ENCODE measurements around the gene CARD8. TPM values are rescaled to one million over a fixed set of nuclear protein-coding genes. Genes with fewer than 3 reads are reported as not detected.

The CARD8 gene
- polyA plus RNA-seq, 1 donor from 2014 or later: 23.0 TPM

DNA sequence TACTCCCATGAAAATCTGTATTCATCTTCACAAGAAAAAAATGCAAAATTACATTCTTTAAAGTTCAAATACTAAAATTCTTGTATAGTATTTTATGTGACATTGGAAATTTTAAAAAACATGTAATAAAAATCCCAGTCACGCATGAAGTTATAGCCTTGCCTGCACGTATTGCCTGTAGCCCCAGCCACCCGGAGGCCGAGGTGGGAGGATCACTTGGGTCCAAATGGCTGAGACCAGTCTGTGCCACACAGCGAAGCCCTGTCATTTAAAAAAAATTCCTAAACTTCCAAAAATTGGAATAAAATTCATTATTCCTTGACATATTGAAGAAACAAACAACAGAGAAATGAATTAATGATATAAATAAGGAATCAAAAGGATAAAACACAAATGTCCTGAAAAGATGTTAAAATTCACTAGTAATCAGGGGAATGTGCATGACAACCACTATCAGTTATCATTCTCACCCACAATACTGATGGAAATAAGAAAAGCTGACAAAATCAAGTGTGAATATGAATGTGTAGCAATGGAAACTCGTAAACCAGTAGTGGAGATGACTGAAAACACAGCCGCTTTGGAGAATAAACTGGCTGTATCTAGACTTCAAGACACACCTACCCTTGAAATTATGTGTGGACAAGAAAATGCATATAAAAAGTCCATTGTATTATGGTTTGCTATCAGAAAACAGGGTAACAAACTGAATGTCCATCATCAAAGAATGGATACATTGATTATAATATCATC is 7.5 kb downstream of the CARD8 start:
- Histone ChIP-seq H3K79me2 (replicated peaks; ENCODE audit: insufficient read depth, low read length) (no peaks in the 10 kb centered on the region), H3K4me2 (ENCODE audit: low read length) (no peak overlapping the region), H3K27ac (ENCODE audit: low read length) (no peak overlapping the region), H3K9me3 (ENCODE audit: low read length) (no peaks in the 10 kb centered on the region), H2AFZ (ENCODE audit: low read depth, low read length) (no peak overlapping the region), H3K9me2 (ENCODE audit: insufficient read depth, low read length) (no peaks in the 10 kb centered on the region), H3F3A (ENCODE audit: insufficient read depth, low read length, poor library complexity, severe bottlenecking) (no peaks in the 10 kb centered on the region), H3K27me3 (ENCODE audit: insufficient read depth, low read depth, low read length) (no peaks in the 10 kb centered on the region), H3K9ac (ENCODE audit: low read length) (no peak overlapping the region), H4K20me1 (ENCODE audit: insufficient read depth) (no peaks in the 10 kb centered on the region), H3K36me3 (ENCODE audit: insufficient read depth, low read length) (no peaks in the 10 kb centered on the region), H3K4me3 (ENCODE audit: low read length) (no peak overlapping the region)
- TF ChIP-seq MXI1 (conservative IDR thresholded peaks at IDR 0.05; ENCODE audit: poor library complexity, severe bottlenecking) (no peak), POLR2AphosphoS5 (IDR thresholded peaks at IDR 0.05) (no peak)
- TF ChIP-seq, protein P1, sequence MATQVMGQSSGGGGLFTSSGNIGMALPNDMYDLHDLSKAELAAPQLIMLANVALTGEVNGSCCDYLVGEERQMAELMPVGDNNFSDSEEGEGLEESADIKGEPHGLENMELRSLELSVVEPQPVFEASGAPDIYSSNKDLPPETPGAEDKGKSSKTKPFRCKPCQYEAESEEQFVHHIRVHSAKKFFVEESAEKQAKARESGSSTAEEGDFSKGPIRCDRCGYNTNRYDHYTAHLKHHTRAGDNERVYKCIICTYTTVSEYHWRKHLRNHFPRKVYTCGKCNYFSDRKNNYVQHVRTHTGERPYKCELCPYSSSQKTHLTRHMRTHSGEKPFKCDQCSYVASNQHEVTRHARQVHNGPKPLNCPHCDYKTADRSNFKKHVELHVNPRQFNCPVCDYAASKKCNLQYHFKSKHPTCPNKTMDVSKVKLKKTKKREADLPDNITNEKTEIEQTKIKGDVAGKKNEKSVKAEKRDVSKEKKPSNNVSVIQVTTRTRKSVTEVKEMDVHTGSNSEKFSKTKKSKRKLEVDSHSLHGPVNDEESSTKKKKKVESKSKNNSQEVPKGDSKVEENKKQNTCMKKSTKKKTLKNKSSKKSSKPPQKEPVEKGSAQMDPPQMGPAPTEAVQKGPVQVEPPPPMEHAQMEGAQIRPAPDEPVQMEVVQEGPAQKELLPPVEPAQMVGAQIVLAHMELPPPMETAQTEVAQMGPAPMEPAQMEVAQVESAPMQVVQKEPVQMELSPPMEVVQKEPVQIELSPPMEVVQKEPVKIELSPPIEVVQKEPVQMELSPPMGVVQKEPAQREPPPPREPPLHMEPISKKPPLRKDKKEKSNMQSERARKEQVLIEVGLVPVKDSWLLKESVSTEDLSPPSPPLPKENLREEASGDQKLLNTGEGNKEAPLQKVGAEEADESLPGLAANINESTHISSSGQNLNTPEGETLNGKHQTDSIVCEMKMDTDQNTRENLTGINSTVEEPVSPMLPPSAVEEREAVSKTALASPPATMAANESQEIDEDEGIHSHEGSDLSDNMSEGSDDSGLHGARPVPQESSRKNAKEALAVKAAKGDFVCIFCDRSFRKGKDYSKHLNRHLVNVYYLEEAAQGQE (IDR thresholded peaks at IDR 0.05; ENCODE audit: borderline replicate concordance): no peak

DNA sequence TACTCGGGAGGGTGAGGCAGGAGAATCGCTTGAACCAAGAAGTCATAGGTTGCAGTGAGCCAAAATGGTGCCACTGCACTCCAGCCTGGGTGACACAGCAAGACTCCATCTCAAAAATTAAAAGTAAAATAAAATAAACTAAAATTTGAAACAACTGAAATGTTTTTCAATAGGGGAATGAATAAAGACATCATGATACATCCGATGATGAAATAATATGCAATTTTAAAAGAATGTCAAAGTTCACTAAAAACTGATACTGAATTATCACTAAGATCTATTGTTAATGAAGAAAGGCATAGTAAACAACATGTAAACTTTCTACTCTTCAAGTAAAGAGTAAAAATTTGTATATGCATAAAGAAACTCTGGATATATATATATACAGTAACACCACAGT is 8.5 kb downstream of the CARD8 start:
- Histone ChIP-seq H3K36me3 (ENCODE audit: insufficient read depth, low read length) (no peaks in the 10 kb centered on the region), H3K79me2 (replicated peaks; ENCODE audit: insufficient read depth, low read length) (no peaks in the 10 kb centered on the region), H3K27ac (ENCODE audit: low read length) (no peak overlapping the region), H3K4me3 (ENCODE audit: low read length) (no peak overlapping the region), H3K9ac (ENCODE audit: low read length) (no peak overlapping the region), H3F3A (ENCODE audit: insufficient read depth, low read length, poor library complexity, severe bottlenecking) (no peaks in the 10 kb centered on the region), H4K20me1 (ENCODE audit: insufficient read depth) (no peaks in the 10 kb centered on the region), H2AFZ (ENCODE audit: low read depth, low read length) (no peak overlapping the region), H3K4me2 (ENCODE audit: low read length) (no peak overlapping the region), H3K27me3 (ENCODE audit: insufficient read depth, low read depth, low read length) (no peaks in the 10 kb centered on the region), H3K9me3 (ENCODE audit: low read length) (no peaks in the 10 kb centered on the region), H3K9me2 (ENCODE audit: insufficient read depth, low read length) (no peaks in the 10 kb centered on the region)
- TF ChIP-seq, protein P1 (IDR thresholded peaks at IDR 0.05; ENCODE audit: borderline replicate concordance): no peak
- TF ChIP-seq TAF1 (IDR thresholded peaks at IDR 0.05; ENCODE audit: low read depth) (no peak), MXI1 (conservative IDR thresholded peaks at IDR 0.05; ENCODE audit: poor library complexity, severe bottlenecking) (no peak), RAD21 (conservative IDR thresholded peaks at IDR 0.05) (no peak), SMC3 (conservative IDR thresholded peaks at IDR 0.05; ENCODE audit: poor library complexity) (no peak), EP300 (conservative IDR thresholded peaks at IDR 0.05; ENCODE audit: poor library complexity, severe bottlenecking) (no peak), EZH2 (IDR thresholded peaks at IDR 0.05; ENCODE audit: borderline replicate concordance, insufficient read depth, low read length, poor library complexity, severe bottlenecking) (no peak), POLR2AphosphoS5 (IDR thresholded peaks at IDR 0.05) (no peak)
- TF ChIP-seq, protein P2, sequence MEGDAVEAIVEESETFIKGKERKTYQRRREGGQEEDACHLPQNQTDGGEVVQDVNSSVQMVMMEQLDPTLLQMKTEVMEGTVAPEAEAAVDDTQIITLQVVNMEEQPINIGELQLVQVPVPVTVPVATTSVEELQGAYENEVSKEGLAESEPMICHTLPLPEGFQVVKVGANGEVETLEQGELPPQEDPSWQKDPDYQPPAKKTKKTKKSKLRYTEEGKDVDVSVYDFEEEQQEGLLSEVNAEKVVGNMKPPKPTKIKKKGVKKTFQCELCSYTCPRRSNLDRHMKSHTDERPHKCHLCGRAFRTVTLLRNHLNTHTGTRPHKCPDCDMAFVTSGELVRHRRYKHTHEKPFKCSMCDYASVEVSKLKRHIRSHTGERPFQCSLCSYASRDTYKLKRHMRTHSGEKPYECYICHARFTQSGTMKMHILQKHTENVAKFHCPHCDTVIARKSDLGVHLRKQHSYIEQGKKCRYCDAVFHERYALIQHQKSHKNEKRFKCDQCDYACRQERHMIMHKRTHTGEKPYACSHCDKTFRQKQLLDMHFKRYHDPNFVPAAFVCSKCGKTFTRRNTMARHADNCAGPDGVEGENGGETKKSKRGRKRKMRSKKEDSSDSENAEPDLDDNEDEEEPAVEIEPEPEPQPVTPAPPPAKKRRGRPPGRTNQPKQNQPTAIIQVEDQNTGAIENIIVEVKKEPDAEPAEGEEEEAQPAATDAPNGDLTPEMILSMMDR (IDR thresholded peaks at IDR 0.05; ENCODE audit: poor library complexity, severe bottlenecking): no peak
